GM10847 (cell line): ENCODE data around the gene TM7SF2.

ENCODE experiments used
- POLR2A ChIP-seq: IDR thresholded peaks from 2 replicates; pipeline ENCODE4 v1.6.1; 2011; ENCODE audit not compliant: insufficient read length; ENCODE audit errors: extremely low read depth

TM7SF2 gene

GRCh38 chr11:65118097-65118837 lies 6.6 kb downstream of the TM7SF2 start:
- TF ChIP-seq POLR2A, result no peak

- TF ChIP-seq POLR2A, result no peak
These were observed 8.0 kb downstream of the TM7SF2 start for GRCh38 chr11:65119670-65119995.

GRCh38 chr11:65120831-65121230 lies 9.2 kb downstream of the TM7SF2 start:
- TF ChIP-seq POLR2A, result no peak

- TF ChIP-seq POLR2A, result no peak
These were observed 9.8 kb downstream of the TM7SF2 start for GRCh38 chr11:65121447-65121864.

- TF ChIP-seq POLR2A, result peak; percentile 84
These were observed 10.4 kb downstream of the TM7SF2 start, which contains the start of the genes FAU and MRPL49 for GRCh38 chr11:65121865-65122696. Gene FAU (minus strand): TSS chr11:65122134. CDS start chr11:65121813, 321 bp downstream. Gene MRPL49 (plus strand): TSS chr11:65122321. CDS start chr11:65122347, 26 bp downstream.

- no peak for TF ChIP-seq POLR2A
These were observed 13.0 kb downstream of the TM7SF2 start for GRCh38 chr11:65124480-65125196.

GRCh38 chr11:65125197-65126056 lies 13.8 kb downstream of the TM7SF2 start:
- TF ChIP-seq POLR2A, result no peak

- TF ChIP-seq POLR2A, result peak; percentile 14
These were observed 15.1 kb downstream of the TM7SF2 start for GRCh38 chr11:65126624-65127274.

- no peak for TF ChIP-seq POLR2A
These were observed 16.0 kb downstream of the TM7SF2 start for GRCh38 chr11:65127473-65128181.

GRCh38 chr11:65128182-65129145 lies 16.8 kb downstream of the TM7SF2 start:
- TF ChIP-seq POLR2A, result no peak

GRCh38 chr11:65129649-65130441 lies 18.2 kb downstream of the TM7SF2 start:
- TF ChIP-seq POLR2A, result no peak
